HUDEP-2 (cell line): ENCODE results near the gene SLC41A3.
A peak's percentile ranks its signal among the peaks of the same experiment; 100 is the strongest.
"Not testable (repeated sequence)": the region's sequence is repeated elsewhere in the genome, so short reads cannot be mapped to it uniquely, and the experiment has no call there.

Source experiments
- DNase-seq, 76 experiments: peaks; one replicate each; lab custom pipeline; 2025; ENCODE audit not compliant: unreplicated experiment in 76 of 76; lab: John Stamatoyannopoulos, UW

Gene SLC41A3

DNA sequence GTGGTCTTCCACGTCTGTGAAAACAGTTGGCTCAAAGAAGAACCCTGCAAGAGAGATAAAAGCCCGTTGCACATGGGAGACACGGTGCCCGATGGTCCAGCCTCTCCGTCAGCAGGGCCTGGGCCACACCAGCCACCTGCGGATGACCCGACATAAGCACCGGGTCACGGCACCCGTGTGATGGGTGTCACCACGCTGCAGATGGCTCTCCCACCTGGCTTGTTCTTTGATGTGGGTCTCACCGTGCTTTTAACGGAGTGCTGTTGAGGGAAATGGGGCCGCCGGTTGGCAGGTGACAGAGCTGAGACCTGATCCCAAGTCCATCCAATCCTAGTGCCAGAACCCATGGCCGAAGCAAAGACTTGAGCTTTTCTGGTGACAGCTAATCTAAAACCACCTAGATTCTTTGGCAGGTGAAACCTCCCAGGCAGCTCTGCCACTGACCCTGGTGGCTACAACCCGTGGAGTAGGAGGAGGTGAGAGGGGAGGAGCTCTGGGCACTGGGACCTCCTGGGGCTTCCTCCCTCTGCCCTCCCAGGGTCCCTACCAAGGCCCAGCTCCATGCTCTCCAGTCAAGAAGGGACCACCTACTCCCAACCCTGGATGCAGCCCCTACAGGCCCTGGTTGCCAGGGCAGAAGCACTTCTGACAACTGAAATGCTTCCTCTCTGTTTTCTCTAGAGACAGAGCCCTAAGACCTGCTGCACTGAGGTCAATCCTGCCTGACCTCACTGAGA lies 23.4 kb upstream of the SLC41A3 start:
- no peak for DNase-seq

DNA sequence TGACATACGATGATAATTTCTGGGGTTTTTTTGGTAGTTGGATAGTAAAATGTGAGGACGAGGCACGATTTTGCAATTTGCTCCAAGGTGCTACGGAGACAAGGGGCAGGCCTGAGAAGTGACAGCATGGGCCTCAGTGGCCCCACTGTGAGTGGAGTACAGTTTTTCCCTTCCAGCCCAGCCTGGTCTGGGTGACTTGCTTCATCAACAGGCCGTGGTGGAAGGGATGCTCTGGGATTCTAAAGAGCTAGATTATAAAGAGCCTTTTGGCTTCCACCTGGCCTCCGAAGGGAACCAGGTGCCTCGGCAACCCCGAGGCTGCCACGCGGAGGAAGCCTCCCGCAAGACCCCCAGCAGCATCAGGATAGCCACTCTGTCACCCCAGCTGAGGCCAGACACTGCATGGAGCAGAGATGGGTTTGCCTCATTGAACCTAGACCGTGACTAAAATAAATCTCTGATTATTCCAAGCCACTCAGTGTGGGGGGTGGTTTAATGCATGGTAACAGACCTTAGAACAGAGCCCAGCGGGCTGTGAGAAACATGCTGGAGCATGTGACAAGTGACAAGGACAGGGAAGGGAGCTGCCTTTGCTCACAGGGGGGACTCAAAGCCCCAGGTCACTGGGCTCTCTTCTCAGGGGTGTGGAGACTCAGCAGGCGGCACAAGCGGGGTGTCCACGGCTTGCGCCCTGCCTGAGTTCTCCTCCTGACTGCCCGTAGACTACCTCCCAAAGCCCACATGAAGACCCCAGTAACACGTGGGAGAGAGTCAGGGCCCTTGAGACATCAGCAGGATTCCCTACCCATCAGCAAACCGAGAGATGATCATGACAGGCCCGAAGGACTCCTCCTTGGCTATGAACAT lies 22.6 kb upstream of the SLC41A3 start:
- DNase-seq, result no peak

GRCh38 chr3:126105691-126106187 lies 21.8 kb upstream of the SLC41A3 start:
- DNase-seq, result no peak

- DNase-seq, result no peak
Observed at GRCh38 chr3:126104742-126105605, 21.1 kb upstream of the SLC41A3 start.

DNA sequence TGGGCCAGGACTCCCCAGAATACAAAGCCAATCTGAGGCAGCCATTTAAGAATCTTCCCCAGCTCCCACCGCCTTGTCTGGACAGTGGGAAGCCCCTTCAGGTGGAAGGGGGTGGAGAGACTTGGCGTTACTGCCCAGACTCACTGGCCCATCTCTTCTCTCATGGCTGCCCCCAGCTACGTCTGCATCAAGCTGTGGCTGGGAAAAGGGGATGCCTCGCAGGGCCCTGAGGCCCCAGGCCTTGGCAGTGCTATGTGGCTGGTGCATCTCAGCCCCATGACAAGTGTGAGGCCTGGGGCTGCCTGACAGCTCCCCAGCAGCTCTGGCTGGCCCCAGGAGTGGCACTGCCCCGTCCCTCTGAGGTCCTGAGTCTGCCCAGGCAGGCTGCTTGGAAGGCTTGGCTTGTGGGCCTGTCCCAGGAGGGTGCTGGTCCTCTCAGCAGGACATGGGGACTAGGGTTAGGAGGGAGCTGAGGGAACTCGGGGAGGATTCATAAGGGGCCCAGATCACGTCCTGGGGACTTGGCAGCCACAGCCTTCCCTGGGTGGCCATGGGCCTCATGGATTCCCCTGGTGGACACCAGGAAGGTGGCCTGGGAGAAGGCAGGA lies 20.2 kb upstream of the SLC41A3 start:
- no peak for DNase-seq

DNA sequence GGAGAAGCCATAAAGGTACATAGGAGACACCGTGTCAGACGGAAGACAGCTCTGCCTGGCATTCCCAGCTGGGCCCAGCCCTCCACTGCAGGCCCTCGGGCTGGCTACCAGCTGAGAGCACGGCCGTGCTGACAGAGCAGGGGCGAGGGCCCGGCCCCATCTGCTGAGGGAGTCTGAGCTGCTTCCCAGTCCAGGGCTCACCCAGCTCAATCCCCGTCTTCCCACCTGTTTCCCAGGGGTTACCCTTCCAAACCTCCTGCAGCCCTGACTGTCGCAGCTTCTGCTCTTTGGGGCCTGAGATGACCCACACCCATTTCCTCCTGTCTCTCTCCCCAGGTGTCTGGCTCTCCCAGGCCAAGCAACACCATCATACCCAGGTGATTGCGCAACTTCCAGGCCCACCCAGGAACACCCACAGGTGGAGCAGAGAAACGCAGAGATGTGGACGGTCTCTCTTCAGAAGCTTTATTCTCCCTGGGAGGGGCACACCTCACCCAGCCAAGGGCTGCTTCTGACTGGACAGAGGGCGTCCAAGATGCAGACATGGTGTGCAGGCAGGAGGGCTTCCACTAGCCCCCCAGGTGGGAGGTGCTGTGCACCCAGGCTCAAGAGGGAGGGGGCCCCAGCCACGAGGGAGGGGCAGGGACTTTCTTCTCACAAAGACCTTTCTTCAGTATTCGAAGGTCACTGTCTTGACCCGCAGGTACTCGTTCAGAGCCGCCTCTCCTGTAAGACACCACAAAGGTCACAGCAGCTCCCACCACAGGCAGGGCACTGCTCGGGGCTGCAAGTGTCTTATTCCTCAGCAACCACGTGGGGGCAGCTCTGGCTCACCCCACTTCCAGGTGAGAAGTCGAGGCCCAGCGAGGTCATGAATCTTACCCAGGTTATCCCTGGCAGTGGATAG lies 19.4 kb upstream of the SLC41A3 start:
- no peak for DNase-seq

GRCh38 chr3:126102530-126102951 lies 18.6 kb upstream of the SLC41A3 start:
- no peak for DNase-seq

DNA sequence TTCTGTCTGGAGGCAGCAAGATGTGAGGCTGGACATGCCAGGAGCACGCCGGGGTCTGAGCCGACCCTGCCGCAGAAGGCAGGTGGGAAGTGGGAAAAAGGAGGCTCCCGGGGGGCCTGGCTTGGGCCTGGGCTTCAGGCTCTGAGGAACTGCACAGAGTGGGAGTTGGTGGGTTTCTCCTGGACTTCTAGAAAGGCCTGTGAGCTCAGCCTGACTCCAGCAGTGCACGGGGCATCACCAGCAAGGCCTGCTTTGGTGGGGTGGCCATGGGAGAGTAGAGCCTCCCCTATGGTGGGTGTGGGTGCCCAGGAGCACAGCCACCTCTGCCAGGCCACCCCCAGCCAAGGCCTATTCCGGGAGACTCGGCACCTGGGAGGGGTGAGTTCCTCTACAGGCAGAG lies 18.1 kb upstream of the SLC41A3 start:
- DNase-seq, result no peak

DNA sequence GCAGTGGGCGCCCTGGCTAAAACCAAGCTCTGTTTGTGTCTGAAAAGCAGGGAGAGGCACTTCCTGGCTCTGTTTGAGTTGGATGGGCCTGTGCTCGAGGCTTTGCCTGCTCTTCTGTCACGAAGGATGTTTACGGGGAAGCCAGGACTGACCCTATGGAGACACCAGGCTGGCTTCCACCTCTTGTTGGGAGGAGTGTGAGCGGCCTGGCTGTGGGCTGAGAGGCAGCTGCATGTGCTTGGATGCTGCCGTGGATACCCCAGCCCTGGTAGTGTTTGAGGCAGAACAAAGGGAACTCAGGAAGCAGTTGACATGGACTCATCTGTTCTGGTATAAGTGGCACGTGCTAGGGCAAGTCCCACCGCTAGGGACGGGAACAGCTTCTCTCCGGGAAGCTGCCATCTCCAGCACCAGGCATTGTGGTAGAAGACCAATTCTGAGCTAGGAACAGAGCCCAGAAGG lies 17.6 kb upstream of the SLC41A3 start:
- no peak for DNase-seq

DNA sequence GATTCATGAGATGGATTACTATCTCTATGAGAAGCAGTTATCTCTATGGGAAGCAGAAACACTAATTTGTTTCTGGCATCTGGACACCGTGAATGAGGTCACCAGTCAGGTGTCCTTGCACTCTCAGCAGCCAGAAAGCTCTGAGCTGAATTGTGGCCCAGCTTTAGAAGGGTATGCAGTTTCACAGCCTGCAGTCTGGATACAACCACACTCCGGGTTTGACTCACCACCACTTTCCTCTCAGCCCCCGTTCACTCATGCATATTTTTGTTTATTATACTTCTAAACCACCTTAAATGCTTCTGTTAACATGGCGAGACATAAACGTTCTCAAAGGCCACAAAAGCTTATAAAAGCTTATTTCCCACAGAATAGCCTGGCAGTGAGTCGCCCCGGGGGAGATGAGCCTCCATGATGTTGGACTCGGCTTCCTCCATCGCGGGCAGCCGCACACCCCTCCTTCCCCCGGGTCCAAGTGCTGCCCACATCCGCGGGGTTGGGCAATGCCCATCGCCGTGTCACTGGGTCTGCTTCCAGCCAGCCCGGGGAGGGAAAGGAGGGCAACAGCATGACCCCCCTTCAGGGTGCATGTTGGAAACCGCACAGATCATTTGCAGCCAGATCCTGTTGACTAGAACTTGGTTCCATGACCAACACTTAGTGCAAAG lies 16.8 kb upstream of the SLC41A3 start:
- DNase-seq, result no peak

- no peak for DNase-seq
Observed at GRCh38 chr3:126100269-126100633, 16.3 kb upstream of the SLC41A3 start.

DNA sequence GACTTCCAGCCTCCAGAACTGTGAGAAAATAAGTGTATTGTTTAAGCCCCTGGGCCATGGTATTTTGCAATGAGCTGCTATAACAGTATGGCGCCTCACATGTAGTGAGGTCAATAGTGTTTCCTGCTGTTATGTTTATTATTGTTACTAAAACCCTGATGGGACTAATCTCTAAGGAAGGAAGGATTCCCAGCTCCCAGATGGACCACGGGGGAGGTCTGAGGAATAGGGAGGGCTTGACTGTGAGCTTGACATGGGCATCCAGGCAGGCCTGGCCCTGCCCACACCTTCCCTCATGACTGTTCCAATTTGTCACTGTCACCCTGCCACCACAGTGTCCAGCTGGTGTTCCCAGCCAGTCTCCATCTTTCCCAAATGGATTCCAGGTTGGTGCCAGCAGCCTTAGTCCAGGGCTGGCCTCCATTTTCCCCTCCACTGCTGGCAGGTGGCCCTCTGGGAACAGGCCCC lies 14.5 kb upstream of the SLC41A3 start:
- DNase-seq, result no peak

- no peak for DNase-seq
Observed at GRCh38 chr3:126097801-126098200, 13.9 kb upstream of the SLC41A3 start.

DNA sequence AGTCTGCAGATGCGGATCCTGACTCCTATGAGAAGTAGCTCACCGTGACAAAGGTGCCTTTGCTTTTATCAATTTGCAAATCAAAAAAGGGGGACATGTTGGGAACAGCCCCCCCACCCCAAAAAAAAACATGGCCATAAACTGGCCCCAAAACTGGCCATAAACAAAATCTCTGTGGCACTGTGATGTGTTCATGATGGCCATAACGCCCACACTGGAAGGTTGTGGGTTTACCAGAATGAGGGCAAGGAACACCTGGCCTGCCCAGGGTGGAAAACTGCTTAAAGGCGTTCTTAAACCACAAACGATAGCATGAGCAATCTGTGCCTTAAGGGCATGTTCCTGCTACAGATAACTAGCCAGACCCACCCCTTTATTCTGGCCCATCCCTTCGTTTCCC lies 12.3 kb upstream of the SLC41A3 start:
- not testable (repeated sequence) for DNase-seq

DNA sequence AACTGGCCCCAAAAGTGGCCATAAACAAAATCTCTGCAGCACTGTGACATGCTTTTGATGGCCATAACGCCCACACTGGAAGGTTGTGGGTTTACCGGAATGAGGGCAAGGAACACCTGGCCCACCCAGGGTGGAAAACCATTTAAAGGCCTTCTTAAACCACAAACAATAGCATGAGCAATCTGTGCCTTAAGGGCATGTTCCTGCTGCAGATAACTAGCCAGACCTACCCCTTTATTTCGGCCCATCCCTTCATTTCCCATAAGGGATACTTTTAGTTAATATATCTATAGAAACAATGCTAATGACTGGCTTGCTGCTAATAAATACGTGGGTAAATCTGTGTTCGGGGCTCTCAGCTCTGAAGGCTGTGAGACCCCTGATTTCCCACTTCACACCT lies 8.2 kb upstream of the SLC41A3 start:
- DNase-seq, result not testable (repeated sequence)

DNA sequence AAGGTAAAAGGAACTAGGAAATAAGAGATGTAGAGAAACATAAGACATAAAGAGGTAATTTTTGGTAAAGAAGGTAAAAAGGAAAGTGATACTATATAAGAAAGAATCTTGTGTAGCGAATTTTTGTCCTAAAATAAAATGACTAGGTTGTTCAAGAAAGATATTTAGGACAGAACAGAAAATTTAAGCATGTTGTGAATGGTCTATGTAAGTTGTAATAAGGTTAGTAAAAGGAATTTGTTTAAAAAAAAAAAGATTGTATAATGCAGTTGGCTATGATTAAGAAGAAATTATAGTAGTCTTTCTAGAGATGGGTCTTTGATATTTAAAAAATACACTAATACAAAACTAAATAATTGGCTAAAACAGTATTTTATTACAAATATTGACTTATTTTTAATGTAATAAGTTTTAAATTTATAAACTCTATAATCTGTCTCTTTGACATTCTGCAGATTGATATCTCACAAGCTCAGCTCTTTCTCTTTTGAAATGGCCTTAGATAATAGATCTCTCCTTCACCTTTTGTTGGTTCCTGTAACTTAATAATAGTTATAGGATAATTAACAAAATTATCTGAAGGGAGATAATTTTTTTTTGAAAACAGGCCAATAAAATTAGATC lies 3.7 kb upstream of the SLC41A3 start:
- peak in 1 of 76 experiments; percentile 2 for DNase-seq

DNA sequence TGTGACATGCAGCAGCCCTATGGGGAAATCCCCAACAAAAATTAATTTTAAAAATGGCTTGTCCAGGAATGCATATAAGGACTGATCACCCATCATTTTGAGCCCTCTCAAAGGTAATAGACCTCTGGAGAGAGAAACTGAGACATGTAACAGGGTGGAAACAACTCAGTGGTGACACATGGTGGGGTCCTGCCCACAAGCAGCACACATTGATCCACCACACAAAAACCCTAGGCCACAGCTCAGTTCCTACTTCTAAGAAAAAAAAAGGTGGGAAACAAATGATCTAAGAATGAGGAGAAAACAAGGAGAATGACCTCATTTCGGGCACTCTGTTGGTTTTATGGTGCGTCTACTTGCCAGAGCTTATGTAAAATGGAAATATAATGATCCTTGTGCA lies 1.9 kb upstream of the SLC41A3 start:
- DNase-seq, result no peak

- DNase-seq, result peak in 1 of 76 experiments; percentile 6
Observed at GRCh38 chr3:126085276-126085675, 1.4 kb upstream of the SLC41A3 start.
